K562 (cell line): ENCODE measurements around the gene SCARF2. TPM values are rescaled to one million over a fixed set of nuclear protein-coding genes. Genes with fewer than 3 reads are reported as not detected.

Experiments
- CBX3 ChIP-seq, 2 experiments: IDR thresholded peaks; 1 replicate in 1 of 2; 2 replicates in 1 of 2; pipeline ENCODE4 v1.6.1; 2012; ENCODE audit warnings: inconsistent platforms in 2 of 2, low read length in 2 of 2, borderline replicate concordance in 1 of 2, control low read depth in 1 of 2
- CCAR2 ChIP-seq: fragments of 200-400 bp; formaldehyde crosslinking; IDR thresholded peaks from 2 replicates; pipeline ENCODE4 v1.6.1; 2017; ENCODE audit warnings: mild to moderate bottlenecking, low read depth, low read length
- E2F8 ChIP-seq: fragments of 450-650 bp; IDR thresholded peaks from 2 replicates; pipeline ENCODE4 v1.7.1; 2018; ENCODE audit warnings: mild to moderate bottlenecking, low read depth; ENCODE audit not compliant: partially characterized antibody
- JUNB ChIP-seq: fragments of 450-650 bp; formaldehyde crosslinking; conservative IDR thresholded peaks from 2 replicates; pipeline ENCODE4 v1.4.0; 2020; ENCODE audit warnings: mild to moderate bottlenecking
- MXI1 ChIP-seq: IDR thresholded peaks from 2 replicates; pipeline ENCODE4 v1.6.1; 2011; ENCODE audit warnings: low read depth, mild to moderate bottlenecking, improper control_type of control experiment, low read length
- NCOA1 ChIP-seq: fragments of 450-650 bp; IDR thresholded peaks from 2 replicates; pipeline ENCODE4 v1.6.1; 2016; ENCODE audit warnings: low read depth
- SP2 ChIP-seq: IDR thresholded peaks from 2 replicates; pipeline ENCODE4 v1.6.1; 2011; ENCODE audit warnings: mild to moderate bottlenecking, low read depth, low read length, moderate library complexity; ENCODE audit not compliant: poor library complexity, severe bottlenecking; ENCODE audit errors: extremely low read depth
- ZBTB7A ChIP-seq: IDR thresholded peaks from 2 replicates; pipeline ENCODE4 v1.6.1; 2011; ENCODE audit warnings: low read depth, mild to moderate bottlenecking, low read length, moderate library complexity, borderline replicate concordance; ENCODE audit not compliant: control insufficient read depth
- ZEB2 ChIP-seq: fragments of 450-650 bp; IDR thresholded peaks from 2 replicates; pipeline ENCODE4 v1.6.1; 2016
- polyA plus RNA-seq, 8 experiments: library from polyadenylated mRNA; depleted of rRNA in 4 of 8; stranded (reverse) in 5 of 8; unstranded in 3 of 8; fragments of >200 nt; fragmentation: Nextera tagmentation in 2 of 8; fragmentation: Illumina TruSeq in 1 of 8; extraction: Ambion mirVana in 2 of 8; extraction: Trizol in 1 of 8; gene quantifications; 2 replicates each; pipeline versions ENCODE4 v1.2.1 to v1.2.3, GENCODE V29; 2011 to 2014; ENCODE audit warnings: inconsistent platforms in 1 of 8, missing spikeins in 1 of 8
- total RNA-seq, 7 experiments: library from RNA; depleted of rRNA in 6 of 7; stranded (reverse); fragments of >200 nt in 6 of 7; fragmentation: Illumina TruSeq in 2 of 7; extraction: Trizol in 2 of 7; gene quantifications; 2 replicates each; pipeline versions ENCODE4 v1.2.1 to v1.2.3, GENCODE V29; 2011 to 2021; ENCODE audit warnings: low replicate concordance in 1 of 7
- TF ChIP-seq, protein P1 (sequence below): fragments of 450-650 bp; formaldehyde crosslinking; IDR thresholded peaks from 2 replicates; pipeline ENCODE4 v1.4.0; 2022; ENCODE audit warnings: missing genetic modification characterization
- TF ChIP-seq, protein P2 (sequence below): sonication (generic); formaldehyde crosslinking; IDR thresholded peaks from 2 replicates; pipeline ENCODE4 v1.8.0; 2023; ENCODE audit warnings: mild to moderate bottlenecking, missing genetic modification reagents
- TF ChIP-seq, protein P3 (sequence below), 2 experiments: fragments of 150-350 bp in 1 of 2; IDR thresholded peaks; 2 replicates each; pipeline ENCODE4 v1.6.1; 2012 to 2016; ENCODE audit warnings: low read depth in 2 of 2, low read length in 2 of 2, mild to moderate bottlenecking in 1 of 2, moderate library complexity in 1 of 2

The SCARF2 gene
- total and polyA plus RNA-seq, 9 of the 15 experiments (the other 6 are each of a cell fraction or from before 2014, with no cell fraction given) = 0.06 to 0.32 (median 0.21) TPM; not detected in 5

DNA sequence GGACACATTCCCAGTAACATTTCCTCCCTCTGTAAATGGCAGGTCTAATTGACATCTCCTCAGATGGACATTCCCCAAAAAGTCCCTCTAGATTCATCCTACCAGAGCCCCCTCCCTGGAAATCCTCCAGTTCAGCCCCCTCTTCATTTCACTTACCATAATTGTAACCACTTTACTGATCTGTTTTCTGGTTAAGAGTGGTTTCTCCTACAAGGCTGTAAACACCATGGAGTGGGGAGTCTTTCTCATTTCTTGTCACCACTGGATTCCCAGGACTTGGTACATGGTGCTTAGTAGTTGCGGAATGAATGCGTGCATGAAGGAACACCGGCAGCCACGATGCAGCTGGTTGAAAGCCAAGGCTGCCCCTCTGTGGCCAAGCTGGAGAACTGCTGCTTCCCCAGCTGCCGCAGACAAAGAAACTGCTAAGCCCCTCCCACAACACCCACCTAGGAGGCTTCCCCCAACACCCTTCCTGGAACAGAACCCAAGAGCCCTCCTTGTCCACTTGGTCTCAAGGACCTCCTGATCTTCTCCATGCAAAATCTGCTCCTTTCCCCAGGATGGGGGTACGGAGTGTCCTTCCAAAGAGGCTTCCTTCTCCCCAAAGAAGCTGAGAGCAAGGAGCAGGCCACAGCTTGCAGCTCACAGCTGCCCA lies 18.6 kb upstream of the SCARF2 start (continued):
- TF ChIP-seq, protein P1, sequence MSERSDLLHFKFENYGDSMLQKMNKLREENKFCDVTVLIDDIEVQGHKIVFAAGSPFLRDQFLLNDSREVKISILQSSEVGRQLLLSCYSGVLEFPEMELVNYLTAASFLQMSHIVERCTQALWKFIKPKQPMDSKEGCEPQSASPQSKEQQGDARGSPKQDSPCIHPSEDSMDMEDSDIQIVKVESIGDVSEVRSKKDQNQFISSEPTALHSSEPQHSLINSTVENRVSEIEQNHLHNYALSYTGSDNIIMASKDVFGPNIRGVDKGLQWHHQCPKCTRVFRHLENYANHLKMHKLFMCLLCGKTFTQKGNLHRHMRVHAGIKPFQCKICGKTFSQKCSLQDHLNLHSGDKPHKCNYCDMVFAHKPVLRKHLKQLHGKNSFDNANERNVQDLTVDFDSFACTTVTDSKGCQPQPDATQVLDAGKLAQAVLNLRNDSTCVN (CRISPR knock-in tag) = 0 out of 2 replicates have a peak, but pooled peaks have one; percentile 51
- TF ChIP-seq E2F8 (peak; percentile 43), NCOA1 (no peak), ZEB2 (0 out of 2 replicates have a peak, but pooled peaks have one; percentile 65), CBX3 (IDR thresholded peaks at IDR 0.05; ENCODE audit: borderline replicate concordance in 1 of 2, low read length in 2 of 2) (peak in 1 of 2 experiments; percentile 95; a peak in 2 of 3 replicates), CCAR2 (0 out of 2 replicates have a peak, but pooled peaks have one; percentile 23), SP2 (peak; percentile 23), MXI1 (peak; percentile 67; the same call in 1 of the 2 replicates), JUNB (CRISPR knock-in tag) (peak; percentile 27; the same call in 1 of the 2 replicates), ZBTB7A (peak; percentile 89)
- TF ChIP-seq, protein P2, sequence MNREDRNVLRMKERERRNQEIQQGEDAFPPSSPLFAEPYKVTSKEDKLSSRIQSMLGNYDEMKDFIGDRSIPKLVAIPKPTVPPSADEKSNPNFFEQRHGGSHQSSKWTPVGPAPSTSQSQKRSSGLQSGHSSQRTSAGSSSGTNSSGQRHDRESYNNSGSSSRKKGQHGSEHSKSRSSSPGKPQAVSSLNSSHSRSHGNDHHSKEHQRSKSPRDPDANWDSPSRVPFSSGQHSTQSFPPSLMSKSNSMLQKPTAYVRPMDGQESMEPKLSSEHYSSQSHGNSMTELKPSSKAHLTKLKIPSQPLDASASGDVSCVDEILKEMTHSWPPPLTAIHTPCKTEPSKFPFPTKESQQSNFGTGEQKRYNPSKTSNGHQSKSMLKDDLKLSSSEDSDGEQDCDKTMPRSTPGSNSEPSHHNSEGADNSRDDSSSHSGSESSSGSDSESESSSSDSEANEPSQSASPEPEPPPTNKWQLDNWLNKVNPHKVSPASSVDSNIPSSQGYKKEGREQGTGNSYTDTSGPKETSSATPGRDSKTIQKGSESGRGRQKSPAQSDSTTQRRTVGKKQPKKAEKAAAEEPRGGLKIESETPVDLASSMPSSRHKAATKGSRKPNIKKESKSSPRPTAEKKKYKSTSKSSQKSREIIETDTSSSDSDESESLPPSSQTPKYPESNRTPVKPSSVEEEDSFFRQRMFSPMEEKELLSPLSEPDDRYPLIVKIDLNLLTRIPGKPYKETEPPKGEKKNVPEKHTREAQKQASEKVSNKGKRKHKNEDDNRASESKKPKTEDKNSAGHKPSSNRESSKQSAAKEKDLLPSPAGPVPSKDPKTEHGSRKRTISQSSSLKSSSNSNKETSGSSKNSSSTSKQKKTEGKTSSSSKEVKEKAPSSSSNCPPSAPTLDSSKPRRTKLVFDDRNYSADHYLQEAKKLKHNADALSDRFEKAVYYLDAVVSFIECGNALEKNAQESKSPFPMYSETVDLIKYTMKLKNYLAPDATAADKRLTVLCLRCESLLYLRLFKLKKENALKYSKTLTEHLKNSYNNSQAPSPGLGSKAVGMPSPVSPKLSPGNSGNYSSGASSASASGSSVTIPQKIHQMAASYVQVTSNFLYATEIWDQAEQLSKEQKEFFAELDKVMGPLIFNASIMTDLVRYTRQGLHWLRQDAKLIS (CRISPR knock-in tag) = 0 out of 2 replicates have a peak, but pooled peaks have one; percentile 30
- TF ChIP-seq, protein P3, sequence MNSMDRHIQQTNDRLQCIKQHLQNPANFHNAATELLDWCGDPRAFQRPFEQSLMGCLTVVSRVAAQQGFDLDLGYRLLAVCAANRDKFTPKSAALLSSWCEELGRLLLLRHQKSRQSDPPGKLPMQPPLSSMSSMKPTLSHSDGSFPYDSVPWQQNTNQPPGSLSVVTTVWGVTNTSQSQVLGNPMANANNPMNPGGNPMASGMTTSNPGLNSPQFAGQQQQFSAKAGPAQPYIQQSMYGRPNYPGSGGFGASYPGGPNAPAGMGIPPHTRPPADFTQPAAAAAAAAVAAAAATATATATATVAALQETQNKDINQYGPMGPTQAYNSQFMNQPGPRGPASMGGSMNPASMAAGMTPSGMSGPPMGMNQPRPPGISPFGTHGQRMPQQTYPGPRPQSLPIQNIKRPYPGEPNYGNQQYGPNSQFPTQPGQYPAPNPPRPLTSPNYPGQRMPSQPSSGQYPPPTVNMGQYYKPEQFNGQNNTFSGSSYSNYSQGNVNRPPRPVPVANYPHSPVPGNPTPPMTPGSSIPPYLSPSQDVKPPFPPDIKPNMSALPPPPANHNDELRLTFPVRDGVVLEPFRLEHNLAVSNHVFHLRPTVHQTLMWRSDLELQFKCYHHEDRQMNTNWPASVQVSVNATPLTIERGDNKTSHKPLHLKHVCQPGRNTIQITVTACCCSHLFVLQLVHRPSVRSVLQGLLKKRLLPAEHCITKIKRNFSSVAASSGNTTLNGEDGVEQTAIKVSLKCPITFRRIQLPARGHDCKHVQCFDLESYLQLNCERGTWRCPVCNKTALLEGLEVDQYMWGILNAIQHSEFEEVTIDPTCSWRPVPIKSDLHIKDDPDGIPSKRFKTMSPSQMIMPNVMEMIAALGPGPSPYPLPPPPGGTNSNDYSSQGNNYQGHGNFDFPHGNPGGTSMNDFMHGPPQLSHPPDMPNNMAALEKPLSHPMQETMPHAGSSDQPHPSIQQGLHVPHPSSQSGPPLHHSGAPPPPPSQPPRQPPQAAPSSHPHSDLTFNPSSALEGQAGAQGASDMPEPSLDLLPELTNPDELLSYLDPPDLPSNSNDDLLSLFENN (IDR thresholded peaks at IDR 0.05; ENCODE audit: low read depth in 2 of 2, low read length in 2 of 2) = peak in 1 of 2 experiments; percentile 46; a peak in 1 of 4 replicates
